Activated T-helper 1 cell treated with anti-CD3 and anti-CD28 coated beads, Interleukin-2, amount 50 U/mL, for 16 hours (primary cell): ENCODE results near the gene SMYD1.

Source experiments
- DNase-seq, 2 donors: peaks; one replicate each; pipeline ENCODE4 v3.0.0-alpha.2; 2020; ENCODE audit warnings: low read depth in 1 of 2, low spot score in 1 of 2

SMYD1 gene

GRCh38 chr2:88086401-88086800 lies 18.8 kb downstream of the SMYD1 start:
- no peak for DNase-seq

- DNase-seq: no peak
These were observed 19.4 kb downstream of the SMYD1 start for GRCh38 chr2:88087073-88087472.

GRCh38 chr2:88087763-88088162 lies 20.1 kb downstream of the SMYD1 start:
- DNase-seq: no peak

GRCh38 chr2:88088999-88089398 lies 21.4 kb downstream of the SMYD1 start:
- no peak for DNase-seq

- no peak for DNase-seq
These were observed 23.0 kb downstream of the SMYD1 start for GRCh38 chr2:88090446-88091283.

GRCh38 chr2:88091943-88092342 lies 24.3 kb downstream of the SMYD1 start:
- DNase-seq: no peak

GRCh38 chr2:88092773-88093172 lies 25.1 kb downstream of the SMYD1 start:
- no peak for DNase-seq

GRCh38 chr2:88095022-88095421 lies 27.4 kb downstream of the SMYD1 start:
- no peak for DNase-seq

GRCh38 chr2:88096708-88097107 lies 29.1 kb downstream of the SMYD1 start:
- DNase-seq: no peak

- DNase-seq: no peak
These were observed 29.6 kb downstream of the SMYD1 start for GRCh38 chr2:88097192-88097591.

- DNase-seq: no peak
These were observed 30.4 kb downstream of the SMYD1 start for GRCh38 chr2:88097891-88098557.

GRCh38 chr2:88098558-88098900 lies 30.9 kb downstream of the SMYD1 start:
- no peak for DNase-seq

- no peak for DNase-seq
These were observed 32.3 kb downstream of the SMYD1 start for GRCh38 chr2:88099798-88100488.

GRCh38 chr2:88100489-88100858 lies 32.8 kb downstream of the SMYD1 start:
- DNase-seq: no peak

- no peak for DNase-seq
These were observed 41.2 kb downstream of the SMYD1 start for GRCh38 chr2:88108796-88109195.

- DNase-seq: no peak
These were observed 43.2 kb downstream of the SMYD1 start for GRCh38 chr2:88110830-88111229.

- no peak for DNase-seq
These were observed 45.4 kb downstream of the SMYD1 start for GRCh38 chr2:88113069-88113468.

GRCh38 chr2:88114889-88115288 lies 47.3 kb downstream of the SMYD1 start:
- DNase-seq: no peak

GRCh38 chr2:88115825-88116518 lies 48.3 kb downstream of the SMYD1 start:
- no peak for DNase-seq

GRCh38 chr2:88116669-88117432 lies 49.2 kb downstream of the SMYD1 start:
- DNase-seq: no peak

- DNase-seq: no peak
These were observed 50.3 kb downstream of the SMYD1 start for GRCh38 chr2:88117973-88118372.
